ENCODE measurements around the gene KASH5.

The KASH5 gene

DNA sequence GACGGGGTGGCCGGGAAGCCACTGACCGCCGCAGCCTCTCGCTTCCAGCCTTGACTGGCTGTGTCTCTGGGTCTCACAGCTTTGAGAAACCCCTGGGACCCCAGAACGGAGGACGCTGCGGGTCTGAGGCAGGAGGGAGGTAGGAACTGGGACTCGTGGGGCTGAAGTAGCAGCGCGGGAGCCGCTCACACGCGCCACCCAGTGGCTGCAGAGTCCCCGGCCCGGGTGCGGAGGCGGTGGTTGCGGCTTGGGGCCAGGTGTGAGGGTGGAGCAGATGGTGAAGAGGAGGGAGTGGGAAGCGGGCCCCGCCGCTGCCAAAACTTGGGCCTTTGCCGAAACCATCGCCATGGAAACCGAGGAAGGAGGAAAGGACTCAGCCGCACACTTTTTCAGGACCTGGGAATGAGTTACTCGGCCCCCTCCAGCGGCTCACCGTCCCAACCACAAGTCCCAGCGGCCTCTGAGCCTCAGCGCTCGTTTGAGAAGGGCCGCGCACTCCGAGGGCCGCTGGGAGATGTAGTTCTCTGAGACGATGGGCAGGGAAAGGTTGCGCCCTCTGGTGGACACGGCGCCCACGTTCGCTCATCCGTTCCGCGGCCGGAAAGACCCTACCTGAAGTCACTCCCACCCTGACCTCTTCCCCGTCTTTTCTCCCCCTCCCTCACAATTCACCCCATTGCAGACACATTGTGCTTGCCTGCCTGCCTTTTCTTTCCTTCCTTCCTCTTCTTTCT lies 55.5 kb downstream of the KASH5 start (continued):
- TF ChIP-seq, protein P1, sequence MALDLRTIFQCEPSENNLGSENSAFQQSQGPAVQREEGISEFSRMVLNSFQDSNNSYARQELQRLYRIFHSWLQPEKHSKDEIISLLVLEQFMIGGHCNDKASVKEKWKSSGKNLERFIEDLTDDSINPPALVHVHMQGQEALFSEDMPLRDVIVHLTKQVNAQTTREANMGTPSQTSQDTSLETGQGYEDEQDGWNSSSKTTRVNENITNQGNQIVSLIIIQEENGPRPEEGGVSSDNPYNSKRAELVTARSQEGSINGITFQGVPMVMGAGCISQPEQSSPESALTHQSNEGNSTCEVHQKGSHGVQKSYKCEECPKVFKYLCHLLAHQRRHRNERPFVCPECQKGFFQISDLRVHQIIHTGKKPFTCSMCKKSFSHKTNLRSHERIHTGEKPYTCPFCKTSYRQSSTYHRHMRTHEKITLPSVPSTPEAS (tag by site-specific recombination; IDR thresholded peaks at IDR 0.05): no peak; the same call in 1 of the 2 replicates
- no peak for TF ChIP-seq TRIM28 (IDR thresholded peaks at IDR 0.05; ENCODE audit: borderline replicate concordance, low read length)
- TF ChIP-seq SCRT1 (tag by site-specific recombination; IDR thresholded peaks at IDR 0.05; ENCODE audit: borderline replicate concordance): no peak
- TF ChIP-seq ZBTB8A (tag by site-specific recombination; IDR thresholded peaks at IDR 0.05): peak; percentile 51; the same call in 1 of the 2 replicates
- TF ChIP-seq ZNF670 (tag by site-specific recombination; IDR thresholded peaks at IDR 0.05; ENCODE audit: low read depth): no peak
- TF ChIP-seq ZNF677 (tag by site-specific recombination; IDR thresholded peaks at IDR 0.05): no peak
- TF ChIP-seq ATF2 (tag by site-specific recombination; IDR thresholded peaks at IDR 0.05; ENCODE audit: low read depth): no peak
- no peak for TF ChIP-seq ZNF146 (tag by site-specific recombination; IDR thresholded peaks at IDR 0.05)
- no peak; the same call in 1 of the 2 replicates for TF ChIP-seq ZNF169 (tag by site-specific recombination; IDR thresholded peaks at IDR 0.05)
- TF ChIP-seq, protein P2, sequence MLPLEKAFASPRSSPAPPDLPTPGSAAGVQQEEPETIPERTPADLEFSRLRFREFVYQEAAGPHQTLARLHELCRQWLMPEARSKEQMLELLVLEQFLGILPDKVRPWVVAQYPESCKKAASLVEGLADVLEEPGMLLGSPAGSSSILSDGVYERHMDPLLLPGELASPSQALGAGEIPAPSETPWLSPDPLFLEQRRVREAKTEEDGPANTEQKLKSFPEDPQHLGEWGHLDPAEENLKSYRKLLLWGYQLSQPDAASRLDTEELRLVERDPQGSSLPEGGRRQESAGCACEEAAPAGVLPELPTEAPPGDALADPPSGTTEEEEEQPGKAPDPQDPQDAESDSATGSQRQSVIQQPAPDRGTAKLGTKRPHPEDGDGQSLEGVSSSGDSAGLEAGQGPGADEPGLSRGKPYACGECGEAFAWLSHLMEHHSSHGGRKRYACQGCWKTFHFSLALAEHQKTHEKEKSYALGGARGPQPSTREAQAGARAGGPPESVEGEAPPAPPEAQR (tag by site-specific recombination; IDR thresholded peaks at IDR 0.05): 0 out of 2 replicates have a peak, but pooled peaks have one; percentile 38
- TF ChIP-seq KLF10 (tag by site-specific recombination; IDR thresholded peaks at IDR 0.05): no peak; the same call in 1 of the 2 replicates
- no peak for TF ChIP-seq HOXD13 (CRISPR knock-in tag; IDR thresholded peaks at IDR 0.05; ENCODE audit: borderline replicate concordance)
- TF ChIP-seq ZNF121 (tag by site-specific recombination; IDR thresholded peaks at IDR 0.05): no peak
- TF ChIP-seq KLF8 (tag by site-specific recombination; IDR thresholded peaks at IDR 0.05): peak; percentile 97
- peak; percentile 56 for TF ChIP-seq KLF16 (tag by site-specific recombination; IDR thresholded peaks at IDR 0.05)
- no peak for TF ChIP-seq ZNF311 (tag by site-specific recombination; IDR thresholded peaks at IDR 0.05; ENCODE audit: borderline replicate concordance)
- peak; percentile 89 for TF ChIP-seq ZFP69B (tag by site-specific recombination; IDR thresholded peaks at IDR 0.05)
- peak; percentile 56; the same call in 1 of the 2 replicates for TF ChIP-seq BCL11B (tag by site-specific recombination; IDR thresholded peaks at IDR 0.05; ENCODE audit: low read depth)
- no peak for TF ChIP-seq ZNF664 (tag by site-specific recombination; IDR thresholded peaks at IDR 0.05)
- TF ChIP-seq ZNF623 (tag by site-specific recombination; IDR thresholded peaks at IDR 0.05): no peak
- 0 out of 2 replicates have a peak, but pooled peaks have one; percentile 22 for TF ChIP-seq MZF1 (tag by site-specific recombination; IDR thresholded peaks at IDR 0.05; ENCODE audit: borderline replicate concordance)
- peak; percentile 81 for TF ChIP-seq ZNF324 (tag by site-specific recombination; IDR thresholded peaks at IDR 0.05)
- peak; percentile 90 for TF ChIP-seq ZFP37 (tag by site-specific recombination; IDR thresholded peaks at IDR 0.05)
- no peak for TF ChIP-seq ZNF214 (tag by site-specific recombination; IDR thresholded peaks at IDR 0.05; ENCODE audit: borderline replicate concordance)
- no peak for TF ChIP-seq ZIC2 (tag by site-specific recombination; IDR thresholded peaks at IDR 0.05)
- TF ChIP-seq ZNF433 (tag by site-specific recombination; IDR thresholded peaks at IDR 0.05; ENCODE audit: low read depth): no peak
- no peak; the same call in none of the 2 replicates for TF ChIP-seq ZBTB21 (tag by site-specific recombination; IDR thresholded peaks at IDR 0.05)
- no peak for TF ChIP-seq ZNF140 (tag by site-specific recombination; IDR thresholded peaks at IDR 0.05)
- TF ChIP-seq ZNF549 (tag by site-specific recombination; IDR thresholded peaks at IDR 0.05): no peak
- TF ChIP-seq ZNF544 (tag by site-specific recombination; IDR thresholded peaks at IDR 0.05): no peak
- TF ChIP-seq ZEB2 (tag by site-specific recombination; IDR thresholded peaks at IDR 0.05): peak; percentile 93
- no peak for TF ChIP-seq ZNF302 (tag by site-specific recombination; IDR thresholded peaks at IDR 0.05; ENCODE audit: low read depth)
- no peak for TF ChIP-seq ZNF530 (tag by site-specific recombination; IDR thresholded peaks at IDR 0.05; ENCODE audit: low read depth)
- TF ChIP-seq OSR2 (tag by site-specific recombination; IDR thresholded peaks at IDR 0.05): peak; percentile 52; the same call in 1 of the 2 replicates
- TF ChIP-seq, protein P3, sequence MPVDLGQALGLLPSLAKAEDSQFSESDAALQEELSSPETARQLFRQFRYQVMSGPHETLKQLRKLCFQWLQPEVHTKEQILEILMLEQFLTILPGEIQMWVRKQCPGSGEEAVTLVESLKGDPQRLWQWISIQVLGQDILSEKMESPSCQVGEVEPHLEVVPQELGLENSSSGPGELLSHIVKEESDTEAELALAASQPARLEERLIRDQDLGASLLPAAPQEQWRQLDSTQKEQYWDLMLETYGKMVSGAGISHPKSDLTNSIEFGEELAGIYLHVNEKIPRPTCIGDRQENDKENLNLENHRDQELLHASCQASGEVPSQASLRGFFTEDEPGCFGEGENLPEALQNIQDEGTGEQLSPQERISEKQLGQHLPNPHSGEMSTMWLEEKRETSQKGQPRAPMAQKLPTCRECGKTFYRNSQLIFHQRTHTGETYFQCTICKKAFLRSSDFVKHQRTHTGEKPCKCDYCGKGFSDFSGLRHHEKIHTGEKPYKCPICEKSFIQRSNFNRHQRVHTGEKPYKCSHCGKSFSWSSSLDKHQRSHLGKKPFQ (tag by site-specific recombination; IDR thresholded peaks at IDR 0.05): peak; percentile 85
- no peak for TF ChIP-seq ZNF350 (tag by site-specific recombination; IDR thresholded peaks at IDR 0.05)
- no peak for TF ChIP-seq ZNF707 (tag by site-specific recombination; IDR thresholded peaks at IDR 0.05)
- peak; percentile 88 for TF ChIP-seq ZNF2 (tag by site-specific recombination; IDR thresholded peaks at IDR 0.05)

All from HEK293 (cell line).